ENCODE results near the gene COL27A1.

COL27A1 gene

DNA sequence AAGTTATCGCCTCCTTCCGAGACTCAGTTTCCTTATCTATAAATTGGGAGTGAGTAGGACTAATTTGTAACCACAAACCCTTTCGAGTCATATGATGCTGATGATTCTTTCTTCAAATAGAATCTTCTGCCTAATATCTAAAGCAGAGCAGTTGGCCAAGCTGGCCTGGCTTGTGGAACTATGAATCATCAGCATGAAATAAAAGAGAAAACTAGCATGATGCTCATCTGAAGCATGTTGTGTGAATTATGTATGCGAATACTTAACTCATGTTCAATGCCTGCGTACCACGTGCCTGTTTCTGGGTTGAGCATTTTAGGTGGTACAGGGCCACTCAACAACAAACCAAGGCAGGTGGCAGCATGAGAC is 152.5 kb downstream of the COL27A1 start:
- Histone ChIP-seq H3K27ac (no peak overlapping the region), H3K79me2 (ENCODE audit: insufficient read depth, low read depth) (no peaks in the 10 kb centered on the region), H3K9ac (no peak overlapping the region), H3K27me3 (ENCODE audit: insufficient read depth, low read depth) (no peaks in the 10 kb centered on the region), H4K20me1 (ENCODE audit: insufficient read depth) (no peaks in the 10 kb centered on the region), H3K4me2 (no peak overlapping the region), H2AFZ (ENCODE audit: low read depth) (no peak overlapping the region), H3K4me1 (ENCODE audit: low read depth, poor library complexity, severe bottlenecking) (no peaks in the 10 kb centered on the region), H3K36me3 (ENCODE audit: insufficient read depth) (no peaks in the 10 kb centered on the region), H3K4me3 (IDR thresholded peaks at IDR 0.05; ENCODE audit: insufficient read depth, low read depth, low read length) (no peak overlapping the region)
- TF ChIP-seq, protein P1, sequence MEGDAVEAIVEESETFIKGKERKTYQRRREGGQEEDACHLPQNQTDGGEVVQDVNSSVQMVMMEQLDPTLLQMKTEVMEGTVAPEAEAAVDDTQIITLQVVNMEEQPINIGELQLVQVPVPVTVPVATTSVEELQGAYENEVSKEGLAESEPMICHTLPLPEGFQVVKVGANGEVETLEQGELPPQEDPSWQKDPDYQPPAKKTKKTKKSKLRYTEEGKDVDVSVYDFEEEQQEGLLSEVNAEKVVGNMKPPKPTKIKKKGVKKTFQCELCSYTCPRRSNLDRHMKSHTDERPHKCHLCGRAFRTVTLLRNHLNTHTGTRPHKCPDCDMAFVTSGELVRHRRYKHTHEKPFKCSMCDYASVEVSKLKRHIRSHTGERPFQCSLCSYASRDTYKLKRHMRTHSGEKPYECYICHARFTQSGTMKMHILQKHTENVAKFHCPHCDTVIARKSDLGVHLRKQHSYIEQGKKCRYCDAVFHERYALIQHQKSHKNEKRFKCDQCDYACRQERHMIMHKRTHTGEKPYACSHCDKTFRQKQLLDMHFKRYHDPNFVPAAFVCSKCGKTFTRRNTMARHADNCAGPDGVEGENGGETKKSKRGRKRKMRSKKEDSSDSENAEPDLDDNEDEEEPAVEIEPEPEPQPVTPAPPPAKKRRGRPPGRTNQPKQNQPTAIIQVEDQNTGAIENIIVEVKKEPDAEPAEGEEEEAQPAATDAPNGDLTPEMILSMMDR (conservative IDR thresholded peaks at IDR 0.05; ENCODE audit: low read depth, low read length): no peak

DNA sequence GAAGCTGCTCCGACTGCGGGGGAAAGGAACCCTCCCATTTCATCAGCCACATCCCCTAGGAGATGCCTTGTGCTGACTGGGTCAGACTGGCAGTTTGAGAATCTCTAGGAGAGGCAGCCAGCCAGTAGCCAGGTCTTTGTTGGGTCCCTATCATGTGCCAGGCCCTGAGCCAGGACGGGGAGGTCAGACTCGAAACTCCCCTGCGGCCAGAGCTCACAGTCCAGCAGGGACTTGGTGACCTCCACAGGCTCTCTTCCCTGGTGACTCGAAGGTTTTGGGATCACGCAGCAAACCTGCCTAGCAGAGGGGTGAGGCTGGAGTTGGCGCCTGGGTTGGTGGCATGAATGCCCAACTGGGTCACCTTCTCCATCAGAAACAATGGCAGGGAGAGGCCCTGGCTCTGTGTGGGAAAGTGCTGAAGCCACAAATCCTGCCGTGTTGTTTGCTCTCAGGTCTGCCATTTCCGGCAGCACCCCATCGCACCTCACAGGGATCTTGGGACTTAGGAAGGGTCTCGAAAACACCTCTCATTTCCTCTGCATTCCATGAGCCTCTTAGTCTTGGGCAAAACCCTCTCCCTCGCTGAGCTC is 153.1 kb downstream of the COL27A1 start:
- Histone ChIP-seq H3K27me3 (ENCODE audit: insufficient read depth, low read depth) (no peaks in the 10 kb centered on the region), H2AFZ (ENCODE audit: low read depth) (no peak overlapping the region), H3K9ac (no peak overlapping the region), H3K4me3 (IDR thresholded peaks at IDR 0.05; ENCODE audit: insufficient read depth, low read depth, low read length) (no peak overlapping the region), H3K27ac (no peak overlapping the region), H3K36me3 (ENCODE audit: insufficient read depth) (no peaks in the 10 kb centered on the region), H3K4me1 (ENCODE audit: low read depth, poor library complexity, severe bottlenecking) (no peaks in the 10 kb centered on the region), H3K79me2 (ENCODE audit: insufficient read depth, low read depth) (no peaks in the 10 kb centered on the region), H4K20me1 (ENCODE audit: insufficient read depth) (no peaks in the 10 kb centered on the region), H3K4me2 (no peak overlapping the region)
- TF ChIP-seq, protein P1 (conservative IDR thresholded peaks at IDR 0.05; ENCODE audit: low read depth, low read length): no peak

DNA sequence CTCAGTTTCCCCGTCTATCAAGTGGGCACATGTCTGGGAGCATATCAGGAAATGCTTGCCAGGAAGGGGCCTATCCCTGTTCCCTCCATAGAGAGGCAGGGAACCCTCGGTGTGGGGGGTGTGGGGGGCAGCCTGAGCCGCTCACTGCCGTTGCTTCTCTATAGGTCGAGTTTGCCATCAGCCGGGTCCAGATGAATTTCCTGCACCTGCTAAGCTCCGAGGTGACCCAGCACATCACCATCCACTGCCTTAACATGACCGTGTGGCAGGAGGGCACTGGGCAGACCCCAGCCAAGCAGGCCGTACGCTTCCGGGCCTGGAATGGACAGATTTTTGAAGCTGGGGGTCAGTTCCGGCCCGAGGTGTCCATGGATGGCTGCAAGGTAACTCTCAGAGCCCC is 153.8 kb downstream of the COL27A1 start:
- Histone ChIP-seq H3K36me3 (ENCODE audit: insufficient read depth) (no peaks in the 10 kb centered on the region), H3K27ac (no peak overlapping the region), H4K20me1 (ENCODE audit: insufficient read depth) (no peaks in the 10 kb centered on the region), H3K27me3 (ENCODE audit: insufficient read depth, low read depth) (no peaks in the 10 kb centered on the region), H2AFZ (ENCODE audit: low read depth) (no peak overlapping the region), H3K4me2 (no peak overlapping the region), H3K4me1 (ENCODE audit: low read depth, poor library complexity, severe bottlenecking) (no peaks in the 10 kb centered on the region), H3K79me2 (ENCODE audit: insufficient read depth, low read depth) (no peaks in the 10 kb centered on the region), H3K4me3 (IDR thresholded peaks at IDR 0.05; ENCODE audit: insufficient read depth, low read depth, low read length) (no peak overlapping the region), H3K9ac (no peak overlapping the region)
- TF ChIP-seq, protein P1 (conservative IDR thresholded peaks at IDR 0.05; ENCODE audit: low read depth, low read length): no peak

DNA sequence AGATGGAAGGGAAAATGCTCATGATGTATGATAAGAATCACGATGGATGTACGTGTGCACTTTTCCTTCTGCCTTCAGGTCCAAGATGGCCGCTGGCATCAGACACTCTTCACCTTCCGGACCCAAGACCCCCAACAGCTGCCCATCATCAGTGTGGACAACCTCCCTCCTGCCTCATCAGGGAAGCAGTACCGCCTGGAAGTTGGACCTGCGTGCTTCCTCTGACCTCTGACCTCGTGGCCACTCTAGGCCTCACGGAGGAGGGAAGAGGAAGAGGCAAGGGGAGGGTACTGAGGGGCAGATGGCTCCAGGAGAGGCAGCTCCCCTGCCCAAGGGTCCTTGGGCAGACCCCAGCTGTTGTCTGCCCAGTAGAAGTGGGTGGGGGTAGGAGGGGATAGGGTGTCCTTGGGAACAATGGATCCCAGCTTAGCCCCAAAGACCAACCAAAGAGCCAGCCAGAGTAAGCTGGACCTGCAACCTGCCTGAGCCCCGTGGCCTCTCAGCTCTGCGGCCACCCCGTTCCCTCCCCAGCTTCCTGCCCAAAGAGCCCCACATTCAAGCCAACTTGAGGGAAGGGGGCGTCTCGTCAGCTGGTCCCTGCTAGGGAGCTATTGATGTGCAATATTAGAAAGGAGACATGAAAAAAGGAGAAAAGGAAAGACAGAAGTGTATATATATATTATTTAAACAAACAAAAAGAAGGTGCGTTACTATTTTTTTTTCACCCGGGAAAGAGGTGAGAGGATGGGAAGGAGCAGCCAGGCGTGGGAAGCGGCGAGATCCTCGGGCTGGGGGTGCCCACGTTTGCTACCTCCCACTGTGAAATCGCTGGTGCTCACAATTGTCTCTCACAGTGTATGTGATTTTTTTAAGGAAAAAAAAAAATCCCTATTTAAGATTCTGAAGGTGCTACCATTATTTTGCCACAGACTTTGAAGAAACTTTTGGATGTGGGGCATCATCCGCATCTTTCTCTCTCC is 155.4 kb downstream of the COL27A1 start:
- H3K4me2 ChIP-seq: no peak overlapping the region
- H4K20me1 ChIP-seq (ENCODE audit: insufficient read depth): no peaks in the 10 kb centered on the region
- TF ChIP-seq, protein P1 (conservative IDR thresholded peaks at IDR 0.05; ENCODE audit: low read depth, low read length): no peak
- H3K36me3 ChIP-seq (ENCODE audit: insufficient read depth): no peaks in the 10 kb centered on the region
- H3K79me2 ChIP-seq (ENCODE audit: insufficient read depth, low read depth): no peaks in the 10 kb centered on the region
- H3K4me1 ChIP-seq (ENCODE audit: low read depth, poor library complexity, severe bottlenecking): no peaks in the 10 kb centered on the region
- H2AFZ ChIP-seq (ENCODE audit: low read depth): no peak overlapping the region
- no peaks in the 10 kb centered on the region for H3K27me3 ChIP-seq (ENCODE audit: insufficient read depth, low read depth)
- H3K4me3 ChIP-seq (IDR thresholded peaks at IDR 0.05; ENCODE audit: insufficient read depth, low read depth, low read length): no peak overlapping the region
- H3K27ac ChIP-seq: no peak overlapping the region
- no peak overlapping the region for H3K9ac ChIP-seq

Data from KMS-11 (cell line).